ENCODE results near the gene LCA5.
"Not testable (repeated sequence)": the region's sequence is repeated elsewhere in the genome, so short reads cannot be mapped to it uniquely, and the experiment has no call there.

Gene LCA5

GRCh38 chr6:79538106-79538971 is 1.1 kb upstream of the LCA5 start:
- no peak for DNase-seq (ENCODE audit: low read depth in 2 of 3, low spot score in 2 of 3)

GRCh38 chr6:79536585-79536953 is 661 bp downstream of the LCA5 start:
- no peak for DNase-seq (ENCODE audit: low read depth in 2 of 3, low spot score in 2 of 3)

- DNase-seq (ENCODE audit: low read depth in 2 of 3, low spot score in 2 of 3) = not testable (repeated sequence)
Measured at GRCh38 chr6:79529567-79529966, 7.7 kb downstream of the LCA5 start.

- DNase-seq (ENCODE audit: low read depth in 2 of 3, low spot score in 2 of 3) = no peak
Measured at GRCh38 chr6:79526897-79527296, 10.3 kb downstream of the LCA5 start.

GRCh38 chr6:79525272-79526100 is 11.7 kb downstream of the LCA5 start:
- DNase-seq (ENCODE audit: low read depth in 2 of 3, low spot score in 2 of 3) = no peak

GRCh38 chr6:79524065-79524464 is 13.2 kb downstream of the LCA5 start:
- DNase-seq (ENCODE audit: low read depth in 2 of 3, low spot score in 2 of 3) = no peak

- DNase-seq (ENCODE audit: low read depth in 2 of 3, low spot score in 2 of 3) = no peak
Measured at GRCh38 chr6:79522609-79523008, 14.6 kb downstream of the LCA5 start.

- DNase-seq (ENCODE audit: low read depth in 2 of 3, low spot score in 2 of 3) = no peak
Measured at GRCh38 chr6:79520534-79520933, 16.7 kb downstream of the LCA5 start.

GRCh38 chr6:79518842-79519241 is 18.4 kb downstream of the LCA5 start:
- DNase-seq (ENCODE audit: low read depth in 2 of 3, low spot score in 2 of 3) = no peak

- DNase-seq (ENCODE audit: low read depth in 2 of 3, low spot score in 2 of 3) = no peak
Measured at GRCh38 chr6:79515436-79515835, 21.8 kb downstream of the LCA5 start.

- no peak for DNase-seq (ENCODE audit: low read depth in 2 of 3, low spot score in 2 of 3)
Measured at GRCh38 chr6:79513111-79513510, 24.1 kb downstream of the LCA5 start.

GRCh38 chr6:79512014-79512413 is 25.2 kb downstream of the LCA5 start:
- DNase-seq (ENCODE audit: low read depth in 2 of 3, low spot score in 2 of 3) = no peak

GRCh38 chr6:79510707-79511106 is 26.5 kb downstream of the LCA5 start:
- DNase-seq (ENCODE audit: low read depth in 2 of 3, low spot score in 2 of 3) = no peak

- DNase-seq (ENCODE audit: low read depth in 2 of 3, low spot score in 2 of 3) = no peak
Measured at GRCh38 chr6:79506251-79506650, 31.0 kb downstream of the LCA5 start.

- no peak for DNase-seq (ENCODE audit: low read depth in 2 of 3, low spot score in 2 of 3)
Measured at GRCh38 chr6:79504372-79504771, 32.9 kb downstream of the LCA5 start.

- no peak for DNase-seq (ENCODE audit: low read depth in 2 of 3, low spot score in 2 of 3)
Measured at GRCh38 chr6:79498842-79499241, 38.4 kb downstream of the LCA5 start.

GRCh38 chr6:79495246-79495645 is 42.0 kb downstream of the LCA5 start:
- no peak for DNase-seq (ENCODE audit: low read depth in 2 of 3, low spot score in 2 of 3)

- DNase-seq (ENCODE audit: low read depth in 2 of 3, low spot score in 2 of 3) = no peak
Measured at GRCh38 chr6:79494841-79495240, 42.4 kb downstream of the LCA5 start.

GRCh38 chr6:79470728-79471127 is 66.5 kb downstream of the LCA5 start:
- no peak for DNase-seq (ENCODE audit: low read depth in 2 of 3, low spot score in 2 of 3)

GRCh38 chr6:79469376-79470246 is 67.6 kb downstream of the LCA5 start:
- DNase-seq (ENCODE audit: low read depth in 2 of 3, low spot score in 2 of 3) = no peak

- DNase-seq (ENCODE audit: low read depth in 2 of 3, low spot score in 2 of 3) = no peak
Measured at GRCh38 chr6:79468587-79468986, 68.6 kb downstream of the LCA5 start.
